Kidney (tissue), 14 donors: Measurements from ENCODE around the gene IGFALS. TPM values are rescaled to one million over a fixed set of nuclear protein-coding genes. Genes with fewer than 3 reads are reported as not detected.

ENCODE experiments used
- DNase-seq, 5 donors: peaks; one replicate each; pipeline ENCODE4 v3.0.0-alpha.2; 2013 to 2020
- FAIRE-seq: peaks from 2 replicates; lab custom pipeline; 2012; peaks lifted over from hg19 to GRCh38; lab: Jason Lieb, UNC
- H3K27ac ChIP-seq, 2 donors: one replicate each; pipeline ENCODE4 v1.7.0; 2013; ENCODE audit warnings: low read depth in 2 of 2, low read length in 2 of 2, inconsistent platforms in 1 of 2
- H3K27me3 ChIP-seq: one replicate; pipeline ENCODE4 v1.7.1; 2013; ENCODE audit warnings: low read length, inconsistent platforms; ENCODE audit not compliant: control insufficient read depth, insufficient read depth
- H3K36me3 ChIP-seq, 3 donors: one replicate each; pipeline versions ENCODE4 v1.7.0 to v1.7.1; 2013; ENCODE audit warnings: low read length in 3 of 3, control low read depth in 1 of 3, inconsistent platforms in 1 of 3; ENCODE audit not compliant: insufficient read depth in 3 of 3, control insufficient read depth in 2 of 3
- H3K4me1 ChIP-seq, 3 donors: one replicate each; pipeline versions ENCODE4 v1.7.0 to v1.7.1; 2013; ENCODE audit warnings: low read length in 3 of 3, inconsistent platforms in 1 of 3, low read depth in 1 of 3; ENCODE audit not compliant: control insufficient read depth in 2 of 3, insufficient read depth in 2 of 3
- H3K4me3 ChIP-seq, 3 donors: one replicate each; pipeline versions ENCODE4 v1.7.0 to v1.8.1; 2013; ENCODE audit warnings: low read length in 3 of 3, control low read depth in 1 of 3, inconsistent platforms in 1 of 3
- H3K9ac ChIP-seq, 3 donors: one replicate each; pipeline versions ENCODE4 v1.7.0 to v1.7.1; 2013; ENCODE audit warnings: low read length in 3 of 3, control low read depth in 1 of 3, inconsistent platforms in 1 of 3
- H3K9me3 ChIP-seq, 3 donors: one replicate each; pipeline versions ENCODE4 v1.7.0 to v1.7.1; 2013; ENCODE audit warnings: low read length in 3 of 3, control low read depth in 1 of 3, inconsistent platforms in 1 of 3; ENCODE audit not compliant: control insufficient read depth in 2 of 3, insufficient read depth in 1 of 3
- CTCF ChIP-seq: IDR thresholded peaks from 3 replicates; pipeline ENCODE4 v1.5.1; 2012; ENCODE audit warnings: mild to moderate bottlenecking, moderate library complexity, borderline replicate concordance; ENCODE audit not compliant: insufficient read depth; ENCODE audit errors: extremely low read depth
- intact Hi-C: fragments of 100-400 bp; cut with DNase I; formaldehyde crosslinking; loops from one replicate; pipeline ENCODE4 v1.11.1; 2022
- polyA plus RNA-seq: library from polyadenylated mRNA; stranded (reverse); fragments of 350-450 nt; fragmentation: Illumina TruSeq; extraction: RNeasy Lipid Tissue Mini Kit (QIAGEN cat#74804); gene quantifications from one replicate; pipeline ENCODE4 v1.2.3, GENCODE V29; 2014; ENCODE audit warnings: low read depth, low replicate concordance; ENCODE audit not compliant: insufficient read depth
- total RNA-seq: library from RNA; stranded (reverse); fragmentation: NEBNext Ultra II Directional; extraction: Animal tissue kit (Norgen Biotek cat#: 25700); gene quantifications from one replicate; pipeline ENCODE4 v1.2.1, GENCODE V29; 2021
- donor health status: control.
- donor health status: control.
- donor health status: control.
- donor health status: control.
- donor health status: control.
- donor health status: DM: yes; HTN: yes; CAD: no.
- donor health status: Normal renal cell carcinoma (clear cell type).

The IGFALS gene
- total and polyA plus RNA-seq, 2 donors from 2014 or later: 1.4 to 2.9 TPM

GRCh38 chr16:1757714-1758461 is 35.6 kb downstream of the IGFALS start:
- no peaks in the 10 kb centered on the region for H3K27me3 ChIP-seq
- H3K9ac ChIP-seq: no peak overlapping the region
- H3K4me3 ChIP-seq: no peak overlapping the region
- peaks cover 0 to 6% (median 5%) of the 10 kb centered on the region in 3 donors for H3K36me3 ChIP-seq
- no peak for TF ChIP-seq CTCF
- intact Hi-C loops: no loop called here
- DNase-seq: no peak
- H3K9me3 ChIP-seq: no peaks in the 10 kb centered on the region
- FAIRE-seq: no peak
- no peaks in the 10 kb centered on the region for H3K4me1 ChIP-seq
- H3K27ac ChIP-seq: no peak overlapping the region

- H3K9ac ChIP-seq: no peak overlapping the region
- H3K27ac ChIP-seq: no peak overlapping the region
- no peak overlapping the region for H3K4me3 ChIP-seq
- H3K9me3 ChIP-seq: no peaks in the 10 kb centered on the region
- no peak for TF ChIP-seq CTCF
- FAIRE-seq (no peak), DNase-seq (no peak)
- no peaks in the 10 kb centered on the region for H3K4me1 ChIP-seq
- peaks cover 0 to 16% (median 13%) of the 10 kb centered on the region in 3 donors for H3K36me3 ChIP-seq
- intact Hi-C loops: no loop called here
- H3K27me3 ChIP-seq: no peaks in the 10 kb centered on the region
These were observed 39.3 kb downstream of the IGFALS start for GRCh38 chr16:1754204-1754603.

- H3K9me3 ChIP-seq: no peaks in the 10 kb centered on the region
- FAIRE-seq (no peak), DNase-seq (no peak)
- H3K36me3 ChIP-seq: peaks cover 2 to 28% (median 21%) of the 10 kb centered on the region in 3 donors
- H3K9ac ChIP-seq: no peak overlapping the region
- intact Hi-C loops: no loop called here
- H3K27me3 ChIP-seq: no peaks in the 10 kb centered on the region
- no peaks in the 10 kb centered on the region for H3K4me1 ChIP-seq
- H3K4me3 ChIP-seq: no peak overlapping the region
- no peak for TF ChIP-seq CTCF
- no peak overlapping the region for H3K27ac ChIP-seq
These were observed 40.7 kb downstream of the IGFALS start for GRCh38 chr16:1752853-1753252.
